ENCODE results near the gene CERS3.

GRCh38 chr15:100464888-100465287 lies 63.9 kb downstream of the CERS3 start:
- TF ChIP-seq CTCF (IDR thresholded peaks at IDR 0.05) (no peak), POLR2A (IDR thresholded peaks at IDR 0.05) (no peak)
